Neural cell (in vitro differentiated cells): ENCODE results near the gene PDE11A.

Experiments used
- POLR2AphosphoS5 ChIP-seq: IDR thresholded peaks from 2 replicates; pipeline ENCODE4 v1.6.1; 2012
- TAF1 ChIP-seq: IDR thresholded peaks from 2 replicates; pipeline ENCODE4 v1.6.1; 2012; ENCODE audit warnings: low read depth
- TF ChIP-seq, protein P1 (sequence below): fragments of 450-650 bp; IDR thresholded peaks from 2 replicates; pipeline ENCODE4 v1.5.1; 2014; ENCODE audit warnings: antibody characterized with exemption, mild to moderate bottlenecking, moderate library complexity; ENCODE audit not compliant: poor library complexity, severe bottlenecking

DNA sequence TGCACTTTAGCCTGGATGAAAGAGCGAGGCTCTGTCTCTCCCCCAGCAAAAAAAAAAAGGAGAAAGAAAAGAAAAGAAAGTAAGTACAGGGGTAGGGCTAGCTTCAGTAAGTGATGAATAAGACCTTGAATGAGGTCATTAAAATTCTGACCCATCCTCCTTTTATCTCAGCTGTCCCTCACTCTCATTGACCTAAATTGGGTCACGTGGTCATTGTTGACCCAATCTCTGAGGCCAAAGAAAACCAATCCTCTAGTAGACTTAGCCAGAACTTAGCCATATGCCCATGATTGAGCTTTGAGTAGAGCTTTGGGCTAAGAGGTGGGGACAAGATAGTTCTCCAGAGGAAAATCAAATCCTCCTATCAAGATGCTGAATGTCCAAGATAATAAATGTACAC lies 149.3 kb downstream of the PDE11A start:
- TF ChIP-seq, protein P1, sequence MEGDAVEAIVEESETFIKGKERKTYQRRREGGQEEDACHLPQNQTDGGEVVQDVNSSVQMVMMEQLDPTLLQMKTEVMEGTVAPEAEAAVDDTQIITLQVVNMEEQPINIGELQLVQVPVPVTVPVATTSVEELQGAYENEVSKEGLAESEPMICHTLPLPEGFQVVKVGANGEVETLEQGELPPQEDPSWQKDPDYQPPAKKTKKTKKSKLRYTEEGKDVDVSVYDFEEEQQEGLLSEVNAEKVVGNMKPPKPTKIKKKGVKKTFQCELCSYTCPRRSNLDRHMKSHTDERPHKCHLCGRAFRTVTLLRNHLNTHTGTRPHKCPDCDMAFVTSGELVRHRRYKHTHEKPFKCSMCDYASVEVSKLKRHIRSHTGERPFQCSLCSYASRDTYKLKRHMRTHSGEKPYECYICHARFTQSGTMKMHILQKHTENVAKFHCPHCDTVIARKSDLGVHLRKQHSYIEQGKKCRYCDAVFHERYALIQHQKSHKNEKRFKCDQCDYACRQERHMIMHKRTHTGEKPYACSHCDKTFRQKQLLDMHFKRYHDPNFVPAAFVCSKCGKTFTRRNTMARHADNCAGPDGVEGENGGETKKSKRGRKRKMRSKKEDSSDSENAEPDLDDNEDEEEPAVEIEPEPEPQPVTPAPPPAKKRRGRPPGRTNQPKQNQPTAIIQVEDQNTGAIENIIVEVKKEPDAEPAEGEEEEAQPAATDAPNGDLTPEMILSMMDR: no peak
- TF ChIP-seq POLR2AphosphoS5: no peak
- TF ChIP-seq TAF1: no peak
